NCI-H446 treated with DMSO at 0.1 percent for 48 hours (cell line): Measurements from ENCODE around the gene ITGAX.

Experiments used
- DNase-seq: peaks from one replicate; lab custom pipeline; 2025; lab: John Stamatoyannopoulos, UW

The ITGAX gene

GRCh38 chr16:31350275-31351005, 4.5 kb upstream of the ITGAX start:
- DNase-seq, result no peak

DNA sequence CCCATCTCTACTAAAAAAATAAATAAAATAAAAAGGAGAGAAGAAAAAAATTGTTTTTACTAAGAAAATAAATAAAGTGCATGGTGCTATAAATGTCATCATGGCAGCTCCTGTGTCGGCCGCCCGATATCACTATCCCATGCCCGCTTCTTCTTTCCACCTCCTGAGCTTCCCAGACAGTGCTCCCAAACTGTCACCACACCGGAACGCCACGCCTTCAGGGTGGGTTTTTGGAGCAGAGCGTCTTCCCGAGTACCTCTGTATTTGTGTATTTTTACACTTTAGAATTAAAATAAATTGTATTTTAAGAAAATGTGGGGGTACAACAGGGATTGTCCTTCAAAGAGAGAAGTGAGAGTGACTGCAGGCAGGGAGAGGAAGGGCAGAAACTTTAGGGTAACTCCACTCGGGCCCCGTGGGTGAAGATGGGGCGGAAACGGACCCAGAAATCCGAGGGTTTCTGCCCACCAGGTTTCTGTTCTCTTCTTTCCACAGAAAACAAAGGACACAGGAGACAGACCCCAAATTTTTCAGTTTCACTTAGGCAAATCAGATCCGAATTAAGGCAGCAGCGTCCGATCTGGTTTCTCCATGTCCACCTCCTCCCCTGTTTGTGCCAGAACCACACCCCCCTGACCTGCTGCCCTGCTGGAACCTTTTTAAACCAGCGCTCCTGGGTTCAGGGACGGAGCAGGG, 3.6 kb upstream of the ITGAX start:
- DNase-seq, result no peak

GRCh38 chr16:31351942-31352325, 3.0 kb upstream of the ITGAX start:
- no peak for DNase-seq

- DNase-seq, result no peak
Observed at GRCh38 chr16:31352376-31353115, 2.4 kb upstream of the ITGAX start.

GRCh38 chr16:31355431-31356100, 590 bp downstream of the ITGAX start:
- no peak for DNase-seq

DNA sequence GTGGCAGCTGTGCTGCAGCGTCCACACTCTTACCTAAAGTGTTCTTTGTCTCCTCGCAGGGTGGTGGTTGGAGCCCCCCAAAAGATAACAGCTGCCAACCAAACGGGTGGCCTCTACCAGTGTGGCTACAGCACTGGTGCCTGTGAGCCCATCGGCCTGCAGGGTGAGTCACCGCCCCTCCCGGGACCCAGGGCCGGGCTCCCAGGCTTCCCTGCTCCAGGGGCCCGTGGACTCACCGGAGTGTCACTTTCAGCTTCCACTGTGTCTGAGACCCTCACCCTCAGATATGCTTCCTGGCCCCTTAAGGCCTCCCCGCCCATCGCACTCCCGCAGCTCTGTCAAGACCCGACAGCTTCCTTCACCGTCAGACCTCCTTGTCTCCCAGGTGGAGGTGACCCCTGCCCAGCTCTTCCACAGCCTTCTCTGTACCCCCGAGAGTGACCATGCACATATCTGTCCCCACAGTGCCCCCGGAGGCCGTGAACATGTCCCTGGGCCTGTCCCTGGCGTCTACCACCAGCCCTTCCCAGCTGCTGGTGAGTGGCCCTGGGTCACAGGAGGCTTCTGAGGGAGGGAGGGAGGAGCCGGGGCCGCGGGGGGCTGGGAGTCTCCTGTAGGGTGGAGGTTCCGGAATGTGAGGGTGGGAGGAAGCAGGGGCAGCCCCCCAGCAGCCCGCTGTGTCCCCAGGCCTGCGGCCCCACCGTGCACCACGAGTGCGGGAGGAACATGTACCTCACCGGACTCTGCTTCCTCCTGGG, 1.8 kb downstream of the ITGAX start:
- DNase-seq, result no peak

- no peak for DNase-seq
Observed at GRCh38 chr16:31357324-31358109, 2.5 kb downstream of the ITGAX start.

DNA sequence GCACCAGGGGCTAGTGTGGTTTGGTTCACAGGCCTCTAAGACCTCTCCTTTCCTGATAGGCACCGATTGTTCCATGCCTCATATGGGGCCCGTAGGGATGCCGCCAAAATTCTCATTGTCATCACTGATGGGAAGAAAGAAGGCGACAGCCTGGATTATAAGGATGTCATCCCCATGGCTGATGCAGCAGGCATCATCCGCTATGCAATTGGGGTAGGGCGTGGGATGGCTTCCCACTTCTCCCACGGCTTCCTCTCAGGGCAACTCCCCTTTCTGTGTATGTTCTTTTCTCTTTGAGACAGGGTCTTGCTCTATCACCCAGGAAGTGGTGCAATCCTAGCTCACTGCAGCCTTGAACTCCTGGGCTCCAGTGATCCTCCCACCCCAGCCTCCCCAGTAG, 5.3 kb downstream of the ITGAX start:
- DNase-seq, result no peak

DNA sequence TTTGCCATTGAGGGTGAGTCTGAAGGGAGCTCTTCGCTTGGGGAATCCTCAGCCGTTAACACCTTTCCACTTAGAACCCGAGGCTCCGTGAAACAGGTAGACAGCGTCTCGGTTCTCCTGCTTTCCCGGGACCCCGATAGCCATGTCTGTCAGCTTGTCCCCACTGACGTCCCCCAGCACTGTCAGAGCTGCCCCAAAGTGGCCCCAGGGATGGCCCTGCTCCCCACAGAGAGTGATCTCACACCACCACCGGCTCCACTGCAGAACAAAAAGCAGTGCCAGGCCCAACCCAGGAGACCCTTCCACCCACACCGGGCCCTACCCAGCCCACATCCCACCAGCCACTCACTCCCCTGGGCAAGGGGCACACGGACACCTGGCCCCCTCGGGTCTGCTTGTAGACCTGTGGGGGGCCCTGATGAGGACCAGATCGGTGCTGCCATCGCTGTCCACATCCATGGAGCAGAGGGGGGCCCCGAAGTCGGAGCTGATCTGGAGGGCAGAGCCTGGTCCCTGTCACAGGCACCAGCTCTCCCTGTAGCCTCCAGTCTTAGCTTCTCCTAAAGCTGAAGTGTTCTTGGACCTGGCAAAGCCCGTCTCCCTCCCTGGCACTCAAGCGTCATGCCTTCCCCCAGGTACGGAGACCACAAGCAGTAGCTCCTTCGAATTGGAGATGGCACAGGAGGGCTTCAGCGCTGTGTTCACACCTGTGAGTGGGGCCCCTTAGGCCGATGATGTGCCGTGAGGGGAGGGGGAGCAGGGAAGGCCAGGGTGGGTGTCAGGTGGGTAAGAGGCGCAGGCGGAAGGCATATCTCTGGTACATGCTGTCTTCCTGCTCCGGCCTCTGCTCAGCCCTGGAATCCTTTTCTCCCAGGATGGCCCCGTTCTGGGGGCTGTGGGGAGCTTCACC, 6.5 kb downstream of the ITGAX start:
- no peak for DNase-seq

GRCh38 chr16:31362476-31363405, 7.8 kb downstream of the ITGAX start:
- no peak for DNase-seq

GRCh38 chr16:31363721-31364120, 8.7 kb downstream of the ITGAX start:
- no peak for DNase-seq

GRCh38 chr16:31364421-31364820, 9.4 kb downstream of the ITGAX start:
- DNase-seq, result no peak

- no peak for DNase-seq
Observed at GRCh38 chr16:31365131-31365865, 10.3 kb downstream of the ITGAX start.

DNA sequence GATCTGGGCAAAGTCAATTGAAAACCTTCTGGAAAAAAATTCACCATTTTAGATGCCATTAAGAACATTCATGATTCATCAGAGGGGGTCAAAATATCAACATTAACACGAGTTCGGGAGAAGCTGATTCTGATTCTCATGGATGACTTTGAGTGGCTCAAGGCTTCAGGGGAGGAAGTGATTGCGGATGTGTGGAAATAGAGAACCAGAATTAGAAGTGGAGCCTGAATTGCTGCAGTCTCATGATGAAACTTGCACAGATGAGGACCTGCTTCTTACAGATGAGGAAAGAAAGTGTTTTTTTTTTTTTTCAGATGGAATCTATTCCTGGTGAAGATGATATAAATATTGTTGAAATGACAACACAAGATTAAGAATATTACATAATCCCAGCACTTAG, 12.9 kb downstream of the ITGAX start:
- no peak for DNase-seq

GRCh38 chr16:31371008-31371407, 16.0 kb downstream of the ITGAX start:
- no peak for DNase-seq

GRCh38 chr16:31371619-31372484, 16.9 kb downstream of the ITGAX start:
- no peak for DNase-seq

GRCh38 chr16:31373235-31373634, 18.3 kb downstream of the ITGAX start:
- no peak for DNase-seq
